ENCODE results near the gene NXPE3.

DNA sequence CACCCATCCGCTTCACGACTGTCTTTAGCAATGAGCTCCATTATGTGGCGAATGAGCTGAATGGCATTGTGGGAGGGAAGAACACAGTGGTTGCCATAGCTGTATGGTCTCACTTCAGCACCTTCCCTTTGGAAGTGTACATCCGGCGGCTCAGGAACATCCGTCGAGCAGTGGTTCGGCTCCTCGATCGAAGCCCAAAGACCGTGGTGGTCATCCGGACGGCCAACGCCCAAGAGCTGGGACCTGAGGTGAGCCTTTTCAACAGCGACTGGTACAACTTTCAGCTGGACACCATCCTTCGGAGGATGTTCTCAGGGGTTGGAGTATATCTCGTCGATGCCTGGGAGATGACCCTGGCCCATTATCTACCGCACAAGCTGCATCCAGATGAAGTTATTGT, 42.5 kb downstream of the NXPE3 start:
- TF ChIP-seq, protein P1, sequence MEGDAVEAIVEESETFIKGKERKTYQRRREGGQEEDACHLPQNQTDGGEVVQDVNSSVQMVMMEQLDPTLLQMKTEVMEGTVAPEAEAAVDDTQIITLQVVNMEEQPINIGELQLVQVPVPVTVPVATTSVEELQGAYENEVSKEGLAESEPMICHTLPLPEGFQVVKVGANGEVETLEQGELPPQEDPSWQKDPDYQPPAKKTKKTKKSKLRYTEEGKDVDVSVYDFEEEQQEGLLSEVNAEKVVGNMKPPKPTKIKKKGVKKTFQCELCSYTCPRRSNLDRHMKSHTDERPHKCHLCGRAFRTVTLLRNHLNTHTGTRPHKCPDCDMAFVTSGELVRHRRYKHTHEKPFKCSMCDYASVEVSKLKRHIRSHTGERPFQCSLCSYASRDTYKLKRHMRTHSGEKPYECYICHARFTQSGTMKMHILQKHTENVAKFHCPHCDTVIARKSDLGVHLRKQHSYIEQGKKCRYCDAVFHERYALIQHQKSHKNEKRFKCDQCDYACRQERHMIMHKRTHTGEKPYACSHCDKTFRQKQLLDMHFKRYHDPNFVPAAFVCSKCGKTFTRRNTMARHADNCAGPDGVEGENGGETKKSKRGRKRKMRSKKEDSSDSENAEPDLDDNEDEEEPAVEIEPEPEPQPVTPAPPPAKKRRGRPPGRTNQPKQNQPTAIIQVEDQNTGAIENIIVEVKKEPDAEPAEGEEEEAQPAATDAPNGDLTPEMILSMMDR (tag by site-specific recombination; IDR thresholded peaks at IDR 0.05) = no peak
- TF ChIP-seq, protein P2, sequence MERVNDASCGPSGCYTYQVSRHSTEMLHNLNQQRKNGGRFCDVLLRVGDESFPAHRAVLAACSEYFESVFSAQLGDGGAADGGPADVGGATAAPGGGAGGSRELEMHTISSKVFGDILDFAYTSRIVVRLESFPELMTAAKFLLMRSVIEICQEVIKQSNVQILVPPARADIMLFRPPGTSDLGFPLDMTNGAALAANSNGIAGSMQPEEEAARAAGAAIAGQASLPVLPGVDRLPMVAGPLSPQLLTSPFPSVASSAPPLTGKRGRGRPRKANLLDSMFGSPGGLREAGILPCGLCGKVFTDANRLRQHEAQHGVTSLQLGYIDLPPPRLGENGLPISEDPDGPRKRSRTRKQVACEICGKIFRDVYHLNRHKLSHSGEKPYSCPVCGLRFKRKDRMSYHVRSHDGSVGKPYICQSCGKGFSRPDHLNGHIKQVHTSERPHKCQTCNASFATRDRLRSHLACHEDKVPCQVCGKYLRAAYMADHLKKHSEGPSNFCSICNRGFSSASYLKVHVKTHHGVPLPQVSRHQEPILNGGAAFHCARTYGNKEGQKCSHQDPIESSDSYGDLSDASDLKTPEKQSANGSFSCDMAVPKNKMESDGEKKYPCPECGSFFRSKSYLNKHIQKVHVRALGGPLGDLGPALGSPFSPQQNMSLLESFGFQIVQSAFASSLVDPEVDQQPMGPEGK (tag by site-specific recombination; IDR thresholded peaks at IDR 0.05) = no peak
- TF ChIP-seq SP2 (tag by site-specific recombination; IDR thresholded peaks at IDR 0.05) = no peak
- no peak for TF ChIP-seq SALL2 (tag by site-specific recombination; IDR thresholded peaks at IDR 0.05; ENCODE audit: borderline replicate concordance)
